Measurements from ENCODE around the gene CD48. TPM values are rescaled to one million over a fixed set of nuclear protein-coding genes. Genes with fewer than 3 reads are reported as not detected.
"Not testable (repeated sequence)": the region's sequence is repeated elsewhere in the genome, so short reads cannot be mapped to it uniquely, and the experiment has no call there.

Gene CD48
- total RNA-seq, 4 donors from 2014 or later, result 1.1 to 14.6 (median 2.6) TPM

DNA sequence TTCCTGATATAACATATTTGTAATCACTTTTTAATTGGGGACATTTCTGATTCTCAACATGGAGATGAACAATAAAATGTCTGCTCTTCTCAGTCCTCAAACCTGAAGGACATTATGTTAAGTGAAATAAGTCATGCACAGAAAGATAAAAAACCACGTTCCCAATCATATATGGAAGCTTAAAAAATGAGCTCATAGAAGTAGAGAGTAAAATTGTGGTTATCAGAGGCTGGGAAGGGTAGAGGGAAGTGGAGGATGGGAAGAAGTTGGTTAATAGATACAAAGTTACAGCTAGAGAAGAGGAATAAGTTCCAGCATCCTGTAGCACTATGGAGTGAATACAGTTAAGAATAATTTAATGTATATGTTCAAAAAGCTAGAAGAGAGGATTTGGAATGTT lies 1.5 kb upstream of the CD48 start:
- no peak overlapping the region for H3K27ac ChIP-seq (replicated peaks in 1 of 4)
- H3K36me3 ChIP-seq, result no peaks in the 10 kb centered on the region
- H3K27me3 ChIP-seq, result peaks cover 0 to 6% (median 0%) of the 10 kb centered on the region in 4 donors
- intact Hi-C loops (cut with DNase I), result no loop called here
- TF ChIP-seq POLR2AphosphoS5 (IDR thresholded peaks at IDR 0.05) (no peak), POLR2A (IDR thresholded peaks at IDR 0.05; ENCODE audit: low read depth) (no peak), EP300 (IDR thresholded peaks at IDR 0.05) (no peak)
- TF ChIP-seq, protein P1, sequence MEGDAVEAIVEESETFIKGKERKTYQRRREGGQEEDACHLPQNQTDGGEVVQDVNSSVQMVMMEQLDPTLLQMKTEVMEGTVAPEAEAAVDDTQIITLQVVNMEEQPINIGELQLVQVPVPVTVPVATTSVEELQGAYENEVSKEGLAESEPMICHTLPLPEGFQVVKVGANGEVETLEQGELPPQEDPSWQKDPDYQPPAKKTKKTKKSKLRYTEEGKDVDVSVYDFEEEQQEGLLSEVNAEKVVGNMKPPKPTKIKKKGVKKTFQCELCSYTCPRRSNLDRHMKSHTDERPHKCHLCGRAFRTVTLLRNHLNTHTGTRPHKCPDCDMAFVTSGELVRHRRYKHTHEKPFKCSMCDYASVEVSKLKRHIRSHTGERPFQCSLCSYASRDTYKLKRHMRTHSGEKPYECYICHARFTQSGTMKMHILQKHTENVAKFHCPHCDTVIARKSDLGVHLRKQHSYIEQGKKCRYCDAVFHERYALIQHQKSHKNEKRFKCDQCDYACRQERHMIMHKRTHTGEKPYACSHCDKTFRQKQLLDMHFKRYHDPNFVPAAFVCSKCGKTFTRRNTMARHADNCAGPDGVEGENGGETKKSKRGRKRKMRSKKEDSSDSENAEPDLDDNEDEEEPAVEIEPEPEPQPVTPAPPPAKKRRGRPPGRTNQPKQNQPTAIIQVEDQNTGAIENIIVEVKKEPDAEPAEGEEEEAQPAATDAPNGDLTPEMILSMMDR (IDR thresholded peaks at IDR 0.05), result no peak
- 21% methylated on average over 1 of the region's 1 CpG for WGBS
- DNase-seq (ENCODE audit: extremely low spot score), result no peak
- no peaks in the 10 kb centered on the region for H3K4me1 ChIP-seq
- no peaks in the 10 kb centered on the region for H3K9me3 ChIP-seq
- H3K4me3 ChIP-seq, result no peak overlapping the region

DNA sequence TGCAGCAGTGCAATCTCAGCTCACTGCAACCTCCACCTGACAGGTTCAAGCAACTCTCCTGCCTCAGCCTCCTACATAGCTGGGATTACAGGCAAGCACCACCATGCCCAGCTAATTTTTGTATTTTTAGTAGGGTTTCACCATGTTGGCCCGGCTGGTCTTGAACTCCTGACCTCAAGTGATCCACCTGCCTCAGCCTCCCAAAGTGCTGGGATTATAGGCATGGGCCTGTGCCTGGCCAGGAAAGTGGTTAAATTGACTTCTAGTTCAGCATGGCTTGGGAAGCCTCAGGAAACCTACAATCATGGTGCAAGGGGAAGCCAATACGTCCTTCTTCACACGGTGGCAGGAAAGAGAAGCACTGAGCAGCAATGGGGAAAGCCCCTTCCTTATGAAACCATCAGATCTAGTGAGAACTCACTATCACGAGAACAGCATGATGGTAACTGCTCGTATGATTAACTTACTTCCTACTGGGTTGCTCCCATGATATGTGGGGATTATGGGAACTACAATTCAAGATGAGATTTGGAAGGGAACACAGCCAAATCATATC lies 981 bp upstream of the CD48 start:
- H3K9me3 ChIP-seq; H3K36me3 ChIP-seq; H3K27me3 ChIP-seq; H3K4me1 ChIP-seq; DNase-seq (ENCODE audit: extremely low spot score); H3K27ac ChIP-seq (replicated peaks in 1 of 4); intact Hi-C loops (cut with DNase I); H3K4me3 ChIP-seq: not testable (repeated sequence)
- WGBS, result 75% methylated on average over 5 of the region's 5 CpGs

DNA sequence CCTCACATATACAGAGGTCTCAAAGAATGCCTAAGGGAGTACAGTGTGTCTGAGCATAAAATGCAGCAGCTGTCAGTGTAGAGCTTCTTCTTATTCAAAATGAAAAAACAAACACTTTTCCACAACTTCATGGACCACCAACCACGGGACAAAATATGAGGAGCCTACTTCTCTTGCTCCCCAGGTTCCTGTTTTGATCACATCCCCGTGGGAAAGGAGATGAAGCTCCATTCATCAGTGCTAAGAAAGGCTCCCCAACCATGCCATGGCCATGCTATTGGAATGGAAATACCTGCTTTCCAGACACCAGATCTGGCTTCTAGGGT lies 383 bp downstream of the CD48 start:
- H3K27ac ChIP-seq (replicated peaks in 1 of 4), result no peak overlapping the region
- no peaks in the 10 kb centered on the region for H3K36me3 ChIP-seq
- H3K4me1 ChIP-seq, result no peaks in the 10 kb centered on the region
- no peak for TF ChIP-seq EP300 (IDR thresholded peaks at IDR 0.05)
- TF ChIP-seq, protein P1 (IDR thresholded peaks at IDR 0.05), result no peak
- TF ChIP-seq POLR2AphosphoS5 (IDR thresholded peaks at IDR 0.05), result no peak
- no peak for TF ChIP-seq POLR2A (IDR thresholded peaks at IDR 0.05; ENCODE audit: low read depth)
- H3K27me3 ChIP-seq, result no peaks in the 10 kb centered on the region
- H3K9me3 ChIP-seq, result no peaks in the 10 kb centered on the region
- DNase-seq (ENCODE audit: extremely low spot score), result no peak
- 36% methylated on average over 2 of the region's 2 CpGs for WGBS
- peak overlapping the region in 2 of 4 donors; percentile 12 to 42 for H3K4me3 ChIP-seq
- intact Hi-C loops (cut with DNase I), result no loop called here

DNA sequence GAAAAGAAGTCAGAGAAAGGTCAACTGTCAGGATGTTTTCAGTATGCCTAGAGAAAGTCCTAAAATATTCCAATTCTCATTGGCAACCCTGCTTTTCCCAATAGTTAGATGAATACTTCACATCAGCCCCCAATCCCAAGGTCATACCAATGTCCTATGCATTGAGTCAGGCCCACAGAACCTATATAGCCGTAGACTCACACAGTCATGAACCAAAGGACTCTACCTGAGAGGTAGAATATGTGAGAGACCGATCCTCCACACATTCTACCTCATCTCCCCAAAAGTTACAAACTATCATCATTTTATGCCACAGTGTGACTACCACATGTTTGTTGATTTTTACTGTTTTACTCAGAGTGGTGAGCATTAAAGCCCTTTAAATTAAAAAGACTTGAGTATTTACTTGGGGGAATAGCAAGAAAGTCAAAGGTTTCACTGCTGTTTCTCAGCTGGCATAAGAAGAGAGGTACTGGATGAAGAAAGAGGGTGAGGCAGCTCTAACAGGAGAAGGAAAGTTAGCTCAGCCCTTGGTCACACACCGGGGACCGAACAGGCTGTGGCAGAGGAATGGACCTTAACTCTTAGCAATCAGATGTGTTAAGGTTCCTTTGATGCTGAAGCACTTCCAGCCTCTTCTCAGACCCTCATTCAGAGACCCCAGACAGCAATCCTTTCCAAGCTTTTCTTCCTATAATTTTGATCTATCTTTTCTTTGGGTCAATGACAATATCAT lies 937 bp downstream of the CD48 start:
- Histone ChIP-seq H3K4me3 (peak overlapping the region in 1 of 4 donors; percentile 42), H3K27ac (replicated peaks in 1 of 4) (no peak overlapping the region), H3K9me3 (no peaks in the 10 kb centered on the region), H3K36me3 (no peaks in the 10 kb centered on the region), H3K4me1 (no peaks in the 10 kb centered on the region), H3K27me3 (no peaks in the 10 kb centered on the region)
- no peak for TF ChIP-seq EP300 (IDR thresholded peaks at IDR 0.05)
- no peak for TF ChIP-seq POLR2A (IDR thresholded peaks at IDR 0.05; ENCODE audit: low read depth)
- TF ChIP-seq, protein P1 (IDR thresholded peaks at IDR 0.05), result no peak
- no peak for TF ChIP-seq POLR2AphosphoS5 (IDR thresholded peaks at IDR 0.05)
- 76% methylated on average over 4 of the region's 4 CpGs for WGBS
- intact Hi-C loops (cut with DNase I), result no loop called here
- DNase-seq (ENCODE audit: extremely low spot score), result no peak

DNA sequence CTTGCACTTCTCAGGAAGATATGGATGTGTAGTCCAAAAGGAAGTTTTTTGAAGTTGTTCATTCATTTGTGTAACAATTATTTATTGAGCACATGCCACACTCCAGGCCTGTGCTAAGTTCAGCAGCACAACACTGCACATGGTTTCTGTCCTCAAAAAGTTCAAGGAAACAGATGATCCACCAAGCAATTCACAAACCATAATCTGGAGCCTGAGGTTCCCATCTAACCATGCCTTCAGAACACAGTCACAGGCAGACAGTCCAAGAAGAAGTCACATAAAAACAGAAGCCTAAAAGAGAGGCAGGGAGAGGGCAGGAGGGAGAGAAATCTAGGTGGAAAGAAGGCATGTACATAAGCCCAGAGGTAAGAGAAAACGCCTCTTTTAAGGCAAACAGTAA lies 1.9 kb downstream of the CD48 start:
- H3K27ac ChIP-seq (replicated peaks in 1 of 4), result no peak overlapping the region
- H3K36me3 ChIP-seq, result no peaks in the 10 kb centered on the region
- DNase-seq (ENCODE audit: extremely low spot score), result no peak
- TF ChIP-seq POLR2A (IDR thresholded peaks at IDR 0.05; ENCODE audit: low read depth) (no peak), POLR2AphosphoS5 (IDR thresholded peaks at IDR 0.05) (no peak), EP300 (IDR thresholded peaks at IDR 0.05) (no peak)
- TF ChIP-seq, protein P1 (IDR thresholded peaks at IDR 0.05), result no peak
- intact Hi-C loops (cut with DNase I), result no loop called here
- WGBS, result 72% methylated on average over 1 of the region's 1 CpG
- H3K4me1 ChIP-seq, result no peaks in the 10 kb centered on the region
- no peaks in the 10 kb centered on the region for H3K9me3 ChIP-seq
- no peaks in the 10 kb centered on the region for H3K27me3 ChIP-seq
- no peak overlapping the region for H3K4me3 ChIP-seq
